IPS-NIHi7 (cell line): ENCODE results near the gene NCBP1.
A peak's percentile ranks its signal among the peaks of the same experiment; 100 is the strongest.
"Not testable (repeated sequence)": the region's sequence is repeated elsewhere in the genome, so short reads cannot be mapped to it uniquely, and the experiment has no call there.

Experiments used
- DNase-seq: peaks from one replicate; pipeline ENCODE4 v3.0.0; 2012; ENCODE audit warnings: mixed read lengths; ENCODE audit errors: extremely low spot score

Gene NCBP1

GRCh38 chr9:97673922-97674321, 40.3 kb downstream of the NCBP1 start:
- DNase-seq = no peak

DNA sequence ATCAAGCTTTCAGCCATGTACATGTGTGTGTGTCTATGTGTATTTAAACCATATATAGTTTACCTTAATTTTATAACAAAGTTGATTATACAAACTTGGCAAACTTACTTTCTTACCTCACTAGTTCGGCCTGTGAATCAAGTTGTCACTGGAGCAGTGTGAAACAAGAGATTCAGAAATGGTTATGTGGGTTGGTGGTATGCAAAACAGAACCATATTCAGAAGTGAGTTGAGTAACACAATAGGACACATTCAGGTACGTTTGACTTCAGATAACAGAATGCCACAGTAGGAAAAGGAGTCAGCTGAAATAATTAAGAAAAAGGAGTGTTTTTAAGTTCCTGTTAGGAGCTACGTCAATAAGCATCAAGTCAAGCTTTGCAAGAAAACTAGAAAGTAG, 42.0 kb downstream of the NCBP1 start:
- no peak for DNase-seq

DNA sequence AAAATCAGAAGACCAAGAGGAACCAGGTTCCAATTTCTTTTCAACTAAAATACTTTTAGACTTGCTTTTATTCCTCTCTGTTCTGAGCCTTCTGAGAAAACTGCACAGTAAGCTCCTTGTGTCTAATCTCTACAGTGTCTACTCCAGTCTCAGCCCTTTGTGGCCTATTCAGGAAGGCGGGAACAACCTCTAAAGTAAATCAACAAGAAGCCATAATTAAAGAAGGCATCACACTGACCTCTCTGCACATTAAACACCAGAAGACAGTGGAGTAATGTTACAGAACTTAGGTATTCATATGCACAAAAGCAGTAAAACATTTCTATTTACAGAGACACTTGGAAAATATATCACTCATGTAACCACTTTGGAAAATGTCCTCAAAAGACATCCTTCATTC, 48.6 kb downstream of the NCBP1 start:
- DNase-seq = no peak

DNA sequence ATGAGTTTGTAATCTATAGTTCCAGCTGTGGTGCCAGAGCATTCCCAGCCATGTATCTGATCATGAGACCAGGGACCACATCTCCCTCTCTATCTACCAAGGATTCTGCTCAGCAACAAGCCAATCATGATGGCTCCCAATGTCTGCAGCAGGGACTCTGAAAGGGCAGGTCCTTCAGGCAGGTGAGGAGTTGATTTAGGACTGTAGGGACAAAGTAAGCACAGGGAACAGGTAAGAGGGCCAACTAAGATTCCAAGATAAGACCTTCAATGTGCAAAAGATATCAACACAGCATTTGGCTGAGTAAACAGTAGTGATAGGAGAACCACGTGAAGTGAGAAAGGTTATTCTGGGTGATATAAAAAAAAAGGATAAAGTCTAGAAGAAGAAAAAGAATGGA, 55.0 kb downstream of the NCBP1 start:
- no peak for DNase-seq

DNA sequence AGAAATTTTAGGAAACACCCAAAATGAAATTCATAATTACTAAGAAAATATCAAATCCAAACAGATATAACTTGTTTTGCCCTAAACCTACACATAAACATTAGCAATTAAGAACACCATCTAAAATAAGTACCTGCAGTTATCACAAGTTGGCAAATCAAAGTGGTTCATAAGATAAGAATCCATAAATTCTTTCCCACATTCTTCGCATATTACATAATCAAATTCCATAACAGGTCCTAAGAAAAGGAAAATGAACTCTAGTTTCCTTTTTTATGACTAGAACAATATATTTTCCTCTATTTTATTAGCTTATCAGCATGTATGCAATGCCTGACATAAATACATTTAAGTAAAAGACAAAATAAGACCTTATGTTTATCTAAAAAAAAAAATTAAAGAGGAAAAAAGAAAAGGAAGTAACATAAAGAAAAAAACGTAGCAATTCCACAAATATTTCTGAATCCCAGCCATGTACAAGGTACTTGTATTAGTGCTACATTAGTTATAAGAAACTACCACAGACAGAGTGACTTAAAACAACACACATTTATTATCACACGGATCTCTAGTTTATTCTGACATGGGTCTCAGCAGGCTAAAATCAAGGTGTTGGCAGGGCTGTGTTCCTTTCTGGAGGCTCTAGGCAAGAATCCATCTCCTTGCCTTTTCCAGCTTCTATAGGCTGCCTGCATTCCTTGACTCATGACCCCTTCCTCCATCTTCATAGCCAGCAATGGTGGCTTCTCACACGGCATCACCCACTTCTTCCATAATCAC, 56.0 kb downstream of the NCBP1 start:
- DNase-seq = no peak

DNA sequence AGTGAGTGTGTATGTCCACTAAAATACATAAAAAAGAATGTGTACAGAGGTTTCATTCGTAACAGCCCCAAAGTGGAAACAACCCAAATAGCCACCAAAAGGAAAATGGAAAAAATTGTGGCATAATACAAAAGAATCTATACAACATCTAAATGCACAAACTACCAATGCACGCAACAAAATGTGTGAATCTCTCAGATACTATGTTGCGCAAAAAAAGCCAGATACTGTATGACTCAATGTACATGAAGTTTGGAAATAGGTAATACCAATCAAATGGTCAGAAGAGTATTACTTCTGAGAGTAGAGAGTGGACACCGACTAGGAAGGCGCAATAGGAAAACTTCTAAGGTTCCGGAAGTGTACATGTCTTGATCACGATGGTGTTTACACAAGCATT, 61.1 kb downstream of the NCBP1 start:
- no peak for DNase-seq

- no peak for DNase-seq
These were observed 61.8 kb downstream of the NCBP1 start for GRCh38 chr9:97695390-97695789.

GRCh38 chr9:97695995-97696802, 62.6 kb downstream of the NCBP1 start:
- no peak for DNase-seq

GRCh38 chr9:97696803-97697601, 63.4 kb downstream of the NCBP1 start, which contains the start of gene XPA:
XPA (minus strand) TSS chr9:97697340; CDS start chr9:97697292, 48 bp downstream.
- DNase-seq = peak; percentile 99

DNA sequence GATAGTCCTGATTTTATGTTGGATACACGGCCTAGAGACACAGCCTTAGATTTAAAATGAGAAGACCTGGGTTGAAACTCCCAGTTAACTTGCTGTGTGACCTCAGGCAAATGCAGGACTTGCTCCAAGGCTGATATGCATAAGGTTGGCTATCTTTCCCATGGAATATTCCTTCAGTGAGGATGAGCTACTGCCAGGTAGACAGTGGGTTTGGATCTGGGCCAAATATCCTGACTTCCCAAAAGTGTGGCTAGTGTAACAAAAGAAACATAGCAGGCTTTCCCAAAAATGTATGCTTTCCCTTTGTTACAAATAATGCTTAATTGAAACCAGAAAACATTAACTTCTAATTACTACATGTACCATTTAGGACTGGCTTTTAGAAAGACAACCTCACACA, 64.2 kb downstream of the NCBP1 start:
- no peak for DNase-seq

DNA sequence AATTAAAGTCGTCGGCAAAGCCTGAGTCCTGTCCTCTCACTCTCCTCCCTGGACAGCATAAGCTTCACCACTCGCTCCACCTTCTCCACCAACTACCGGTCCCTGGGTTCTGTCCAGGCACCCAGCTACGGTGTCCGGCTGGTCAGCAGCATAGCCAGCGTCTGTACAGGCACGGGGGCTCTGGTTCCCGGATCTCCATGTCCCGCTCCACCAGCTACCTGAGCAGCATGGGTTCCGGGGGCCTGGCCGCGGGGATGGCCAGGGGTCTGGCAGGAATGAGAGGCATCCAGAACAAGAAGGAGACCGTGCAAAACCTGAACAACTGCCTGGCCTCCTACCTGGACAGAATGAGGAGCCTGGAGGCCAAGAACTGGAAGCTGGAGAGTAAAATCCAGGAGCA, 65.2 kb downstream of the NCBP1 start:
- DNase-seq = no peak

GRCh38 chr9:97699281-97699680, 65.7 kb downstream of the NCBP1 start:
- not testable (repeated sequence) for DNase-seq

DNA sequence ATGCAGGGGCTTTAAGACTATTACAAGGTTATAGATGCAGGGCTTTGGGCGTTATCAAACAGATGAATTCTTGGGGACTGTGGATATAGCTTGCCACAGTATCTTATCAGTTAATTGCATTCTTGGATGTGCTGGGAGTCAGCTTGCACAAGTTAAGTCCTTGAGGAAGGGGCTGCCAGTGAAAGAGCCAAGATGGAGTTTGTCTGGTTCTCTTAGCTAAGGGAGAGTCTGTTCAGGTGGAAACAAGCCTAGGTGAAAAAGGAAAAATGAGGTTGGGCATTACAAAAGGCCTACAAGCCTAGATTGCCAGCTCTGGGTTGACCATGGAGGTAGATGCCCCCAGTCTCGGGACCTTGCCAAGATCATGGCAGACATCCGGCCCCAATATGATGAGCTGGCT, 66.2 kb downstream of the NCBP1 start:
- DNase-seq = not testable (repeated sequence)

DNA sequence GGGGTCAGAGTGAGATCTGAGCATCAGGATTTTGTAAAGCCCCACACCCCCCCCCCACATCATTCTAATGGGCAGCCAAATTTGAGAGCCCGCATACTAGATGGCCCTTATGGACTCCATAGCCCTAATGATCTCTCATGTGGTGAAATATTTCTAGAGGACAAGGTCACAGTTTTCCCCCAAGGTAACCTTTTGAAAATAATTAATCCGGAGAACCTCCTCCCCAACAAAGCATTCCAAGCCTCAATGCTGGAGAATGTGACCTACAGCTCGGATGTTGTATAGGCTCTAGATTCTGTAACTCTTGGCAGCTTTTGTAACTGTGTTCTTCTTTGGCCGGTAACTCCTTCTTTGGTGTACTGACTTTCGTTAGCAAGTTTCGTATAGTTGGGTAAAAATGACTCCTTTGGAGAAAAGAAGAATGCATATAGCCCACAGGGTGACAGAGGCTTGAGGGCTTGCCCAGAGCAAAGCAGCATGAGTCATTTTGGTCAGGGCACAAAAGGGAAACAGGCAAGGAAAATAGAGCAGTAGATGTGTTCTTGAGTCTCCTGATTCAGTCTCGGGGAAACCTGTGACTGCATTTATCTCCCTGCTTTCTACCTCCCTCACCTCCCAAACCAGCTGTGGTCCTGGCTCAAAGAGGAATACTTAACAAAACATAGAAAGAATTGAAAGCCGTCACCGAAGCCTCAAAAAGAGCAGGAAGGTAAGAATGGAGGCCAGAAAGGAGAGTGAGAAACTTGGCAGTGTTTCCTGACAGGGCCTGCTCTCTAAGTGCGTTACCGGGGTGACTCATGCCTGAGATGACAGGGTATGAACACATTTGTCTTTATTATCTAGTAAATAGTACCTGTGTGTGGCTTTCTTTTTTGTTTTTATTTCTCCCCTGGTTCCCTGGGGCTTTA, 70.1 kb downstream of the NCBP1 start:
- DNase-seq = no peak

DNA sequence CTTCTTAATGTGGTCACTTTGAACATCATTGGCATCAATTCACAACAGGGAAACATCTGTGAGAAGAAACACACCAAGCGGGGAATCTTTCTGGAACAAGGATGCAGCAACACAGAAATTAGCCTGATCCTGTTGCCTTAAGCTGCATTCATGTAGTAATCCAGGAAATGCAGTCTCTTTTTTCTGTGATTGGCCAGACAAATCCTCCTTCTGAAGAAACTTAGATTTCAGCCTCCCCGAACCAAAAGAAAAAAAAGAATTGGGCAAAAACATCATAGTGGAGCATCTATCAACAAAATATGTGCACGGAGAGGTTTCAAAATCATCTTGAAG, 70.7 kb downstream of the NCBP1 start:
- DNase-seq = no peak

DNA sequence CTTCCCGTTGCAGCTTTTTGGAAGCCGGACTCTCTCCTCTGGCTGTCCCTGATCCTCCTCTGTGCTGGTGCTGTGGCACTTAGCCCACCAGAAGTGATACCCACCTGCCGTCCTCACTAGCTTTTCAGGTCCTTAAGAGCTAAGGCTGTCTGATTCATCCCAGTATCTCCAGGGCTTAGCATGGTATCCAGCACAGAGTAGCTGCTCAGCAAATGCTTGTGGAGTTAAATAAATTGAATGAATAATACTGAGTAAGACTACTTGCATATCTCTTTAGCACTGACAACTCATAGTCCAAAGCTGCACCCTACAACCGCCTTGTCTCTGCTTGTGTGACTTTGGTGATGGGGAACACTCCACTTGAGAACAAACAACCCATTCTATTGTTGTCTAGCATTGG, 71.2 kb downstream of the NCBP1 start:
- no peak for DNase-seq

GRCh38 chr9:97705354-97705950, 71.8 kb downstream of the NCBP1 start:
- no peak for DNase-seq

GRCh38 chr9:97706246-97706645, 72.6 kb downstream of the NCBP1 start:
- DNase-seq = no peak

DNA sequence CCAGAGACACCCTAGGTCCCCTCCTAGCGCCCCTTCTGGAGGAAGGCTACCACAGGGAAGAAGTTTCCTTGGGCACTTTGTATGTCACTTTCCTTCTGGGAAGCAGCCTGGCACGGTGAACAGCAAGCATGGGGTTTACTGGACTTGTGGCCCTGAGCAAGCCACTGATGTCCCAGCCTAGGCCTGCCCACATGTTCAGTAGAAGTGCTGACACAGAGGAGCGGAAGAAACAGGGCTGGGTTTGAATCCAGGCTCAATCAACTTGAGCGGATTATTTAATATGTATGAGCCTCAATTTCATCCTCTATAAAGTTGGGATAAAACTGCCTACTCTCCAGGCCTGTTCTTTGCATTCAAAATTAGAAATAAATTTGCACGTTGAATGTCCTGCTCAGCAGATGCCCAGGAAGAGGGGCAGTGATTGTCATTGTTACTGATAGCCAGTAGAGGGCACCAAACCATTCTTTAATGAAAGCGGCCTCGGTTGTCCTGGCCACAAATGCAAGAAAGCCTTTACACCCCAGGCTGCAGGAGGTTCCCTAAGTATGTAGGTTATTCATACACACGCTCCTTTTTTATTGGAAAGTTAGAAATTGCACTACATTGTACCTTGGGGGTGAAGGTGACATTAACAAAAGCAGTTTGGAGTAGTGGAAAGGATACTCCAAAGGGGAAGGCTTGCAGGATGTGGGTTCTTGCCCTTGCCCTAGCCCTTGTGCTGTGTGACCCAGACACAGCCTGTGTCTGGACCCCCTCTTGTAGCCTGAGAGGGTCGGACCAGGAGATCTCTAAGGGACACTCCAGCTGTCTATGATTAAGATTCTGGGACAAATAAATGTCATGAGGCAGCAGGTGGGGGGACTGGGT, 77.0 kb downstream of the NCBP1 start:
- DNase-seq = peak; percentile 84

DNA sequence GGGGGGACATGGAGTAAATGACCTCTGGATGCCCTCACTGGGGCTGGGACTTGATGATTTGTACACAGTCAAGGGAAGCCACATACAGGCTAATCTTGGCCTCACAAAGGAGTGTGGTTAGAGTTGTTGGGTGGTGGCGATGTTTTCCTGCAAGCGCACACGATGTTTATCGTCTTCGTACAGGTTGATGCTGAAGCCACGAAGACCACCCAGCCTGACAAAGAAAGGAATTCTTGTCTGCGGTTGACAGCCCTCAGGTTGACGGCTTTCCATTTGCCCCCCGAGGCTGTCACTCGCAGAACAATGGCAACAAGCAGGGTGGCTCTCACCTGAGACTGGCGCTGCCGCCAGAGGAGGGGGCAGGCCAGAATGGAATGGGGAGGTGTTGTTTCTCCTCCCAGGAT, 77.6 kb downstream of the NCBP1 start:
- peak; percentile 73 for DNase-seq
